HCT116 (cell line): ENCODE data around the gene MAMLD1. TPM values are rescaled to one million over a fixed set of nuclear protein-coding genes. Genes with fewer than 3 reads are reported as not detected.

Source experiments
- ATAC-seq: fragments of 200-7000 bp; cut with Tn5 transposase; 2 replicates; pipeline ENCODE4 v1.9.1; 2020; ENCODE audit warnings: mild to moderate bottlenecking, moderate library complexity
- BruUV-seq: library from RNA; stranded (reverse); fragments of 400-500 nt; replicated peaks from 2 replicates; lab custom pipeline; 2021; lab: Mats Ljungman, UMichigan
- CTCF ChIA-PET: fragments of 300-600 bp; sonication (Branson Sonifier 250); formaldehyde crosslinking; loops from one replicate; lab custom pipeline; 2021; ENCODE audit warnings: antibody characterized with exemption; lab: Charles Lee
- POLR2A ChIA-PET: fragments of 300-600, 350-600 bp; sonication (Branson Sonifier 250); formaldehyde crosslinking; loops from one replicate; lab custom pipeline; 2021; ENCODE audit warnings: antibody characterized with exemption; lab: Charles Lee
- RAD21 ChIA-PET, 2 experiments: fragments of 300-600 bp; sonication (Branson Sonifier 250); formaldehyde crosslinking; loops; one replicate each; lab custom pipeline; 2023; ENCODE audit warnings: low total read pairs in 2 of 2; ENCODE audit not compliant: uncharacterized antibody in 2 of 2, unreplicated experiment in 2 of 2, low non-redundant PET in 1 of 2; lab: Charles Lee
- DNase-seq: peaks from one replicate; pipeline ENCODE4 v3.0.0-alpha.2; 2010; ENCODE audit warnings: low read depth, low spot score
- H2AFZ ChIP-seq: fragments of 200-600 bp; shearing (Covaris generic), sonication (generic); 2 replicates; pipeline ENCODE4 v1.6.1; 2017; ENCODE audit warnings: low read depth, mixed run types, mixed read lengths, antibody characterized with exemption, low read length; ENCODE audit not compliant: poor library complexity, severe bottlenecking
- H3K27ac ChIP-seq: 2 replicates; pipeline ENCODE4 v1.5.1; 2012; ENCODE audit warnings: low read depth, low read length
- H3K27me3 ChIP-seq: fragments of 200-600 bp; sonication (generic); 2 replicates; pipeline ENCODE4 v1.6.1; 2016; ENCODE audit warnings: mixed run types, low read length, mixed read lengths; ENCODE audit not compliant: insufficient read depth
- H3K36me3 ChIP-seq, 2 experiments: fragments of 200-500 bp in 1 of 2; fragments of 200-600 bp in 1 of 2; sonication (Bioruptor generic) in 1 of 2; sonication (generic) in 1 of 2; 2 replicates each; pipeline versions ENCODE4 v1.5.1 to v1.6.1; 2014 to 2016; ENCODE audit warnings: low read length in 2 of 2, inconsistent platforms in 1 of 2, mixed read lengths in 1 of 2, mixed run types in 1 of 2; ENCODE audit not compliant: insufficient read depth in 2 of 2, control insufficient read depth in 1 of 2
- H3K4me1 ChIP-seq, 2 experiments: fragments of 200-600 bp in 1 of 2; sonication (generic) in 1 of 2; 2 replicates each; pipeline versions ENCODE4 v1.5.1 to v1.6.1; 2012 to 2017; ENCODE audit warnings: low read length in 2 of 2, inconsistent platforms in 1 of 2, mild to moderate bottlenecking in 1 of 2, mixed read lengths in 1 of 2, mixed run types in 1 of 2, moderate library complexity in 1 of 2; ENCODE audit not compliant: insufficient read depth in 2 of 2, control insufficient read depth in 1 of 2
- H3K4me2 ChIP-seq: fragments of 200-600 bp; sonication (generic); 2 replicates; pipeline ENCODE4 v1.6.1; 2017; ENCODE audit warnings: mixed run types, low read length, mixed read lengths
- H3K4me3 ChIP-seq, 2 experiments: fragments of 200-600 bp in 1 of 2; sonication (generic) in 1 of 2; replicated peaks in 1 of 2; 2 replicates each; pipeline ENCODE4 v1.5.1; 2011 to 2016; ENCODE audit warnings: low read length in 2 of 2, control low read depth in 1 of 2, low read depth in 1 of 2, mild to moderate bottlenecking in 1 of 2, mixed read lengths in 1 of 2, mixed run types in 1 of 2
- H3K79me2 ChIP-seq: fragments of 200-600 bp; sonication (generic); 2 replicates; pipeline ENCODE4 v1.6.1; 2017; ENCODE audit warnings: mild to moderate bottlenecking, mixed run types, low read length, moderate library complexity, mixed read lengths; ENCODE audit not compliant: insufficient read depth
- H3K9ac ChIP-seq: fragments of 200-600 bp; sonication (generic); 2 replicates; pipeline ENCODE4 v1.6.1; 2016; ENCODE audit warnings: low read length, mixed read lengths
- H3K9me2 ChIP-seq: fragments of 200-600 bp; sonication (generic), shearing (Covaris generic); 2 replicates; pipeline ENCODE4 v1.6.1; 2017; ENCODE audit warnings: mixed run types, mild to moderate bottlenecking, moderate library complexity; ENCODE audit not compliant: insufficient read depth
- H3K9me3 ChIP-seq, 2 experiments: fragments of 200-500 bp in 1 of 2; fragments of 200-600 bp in 1 of 2; sonication (Bioruptor generic) in 1 of 2; sonication (generic) in 1 of 2; 2 replicates each; pipeline ENCODE4 v1.6.1; 2014 to 2017; ENCODE audit warnings: low read length in 2 of 2, mixed read lengths in 2 of 2, inconsistent platforms in 1 of 2, low read depth in 1 of 2, mild to moderate bottlenecking in 1 of 2, mixed run types in 1 of 2, moderate library complexity in 1 of 2; ENCODE audit not compliant: control insufficient read depth in 1 of 2, insufficient read depth in 1 of 2
- H4K20me1 ChIP-seq: fragments of 200-600 bp; sonication (generic), shearing (Covaris generic); 2 replicates; pipeline ENCODE4 v1.6.1; 2017; ENCODE audit warnings: mixed run types, mild to moderate bottlenecking, moderate library complexity; ENCODE audit not compliant: insufficient read depth
- ATF3 ChIP-seq: IDR thresholded peaks from 2 replicates; pipeline ENCODE4 v1.6.1; 2012
- CEBPB ChIP-seq: IDR thresholded peaks from 2 replicates; pipeline ENCODE4 v1.6.1; 2012; ENCODE audit warnings: low read depth
- EZH2 ChIP-seq: fragments of 200-600 bp; sonication (generic); IDR thresholded peaks from 2 replicates; pipeline ENCODE4 v1.6.1; 2017; ENCODE audit warnings: antibody characterized with exemption, mixed run types
- FOSL1 ChIP-seq: IDR thresholded peaks from 2 replicates; pipeline ENCODE4 v1.6.1; 2012; ENCODE audit warnings: low read depth
- MAX ChIP-seq: IDR thresholded peaks from 2 replicates; pipeline ENCODE4 v1.6.1; 2012
- SP1 ChIP-seq: IDR thresholded peaks from 2 replicates; pipeline ENCODE4 v1.6.1; 2012; ENCODE audit warnings: low read depth
- TCF7L2 ChIP-seq: IDR thresholded peaks from 2 replicates; pipeline ENCODE4 v1.7.0; 2011; ENCODE audit warnings: borderline replicate concordance, inconsistent platforms; ENCODE audit not compliant: insufficient read depth, insufficient read length; ENCODE audit errors: extremely low read depth
- ZNF274 ChIP-seq: fragments of 200-500 bp; sonication (Bioruptor generic); IDR thresholded peaks from 2 replicates; pipeline ENCODE4 v1.6.1; 2014; ENCODE audit warnings: mild to moderate bottlenecking, low read depth, low read length, inconsistent platforms
- intact Hi-C: fragments of 100-400 bp; cut with micrococcal nuclease; formaldehyde crosslinking; loops from 2 replicates; pipeline ENCODE4 v1.10.0; 2022
- total RNA-seq: library from RNA; stranded (reverse); gene quantifications from one replicate; pipeline ENCODE4 v1.2.1, GENCODE V29; 2021; ENCODE audit not compliant: unreplicated experiment
- TF ChIP-seq, protein P1 (sequence below): IDR thresholded peaks from 2 replicates; pipeline ENCODE4 v1.6.1; 2011; ENCODE audit warnings: mild to moderate bottlenecking, low read length, moderate library complexity; ENCODE audit not compliant: insufficient replicate concordance; ENCODE audit errors: extremely low read depth

Gene MAMLD1
- total RNA-seq, 1 experiment from 2014 or later = 3.6 TPM

DNA sequence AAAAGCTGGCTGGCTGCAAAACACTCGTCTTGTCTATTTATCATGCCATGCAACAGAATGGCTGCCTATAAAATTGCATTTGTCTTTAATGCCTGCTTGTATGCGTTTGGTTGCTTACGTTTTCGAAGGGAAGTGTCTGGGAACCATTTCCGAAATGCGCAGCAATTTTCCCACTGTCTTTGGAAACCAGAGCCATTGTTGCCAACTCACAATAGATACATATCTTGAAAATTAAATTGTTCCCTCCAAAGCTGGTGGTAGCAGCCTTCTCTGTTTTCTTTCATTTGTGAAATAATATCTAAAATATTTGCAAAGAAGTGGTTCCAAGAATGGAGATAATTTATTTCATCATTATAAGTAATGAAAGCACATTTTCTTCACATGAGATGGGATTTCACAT, 53.4 kb downstream of the MAMLD1 start:
- no peaks in the 10 kb centered on the region for H3K9me3 ChIP-seq
- H3K9ac ChIP-seq = no peak overlapping the region
- peaks cover 0 to 2% of the 10 kb centered on the region in 2 experiments; a peak in 1 of 4 replicates for H3K4me1 ChIP-seq
- intact Hi-C loops = no loop called here
- no peak overlapping the region for H3K27ac ChIP-seq
- no peaks in the 10 kb centered on the region for H3K9me2 ChIP-seq
- H4K20me1 ChIP-seq = no peaks in the 10 kb centered on the region
- H3K4me2 ChIP-seq = no peak overlapping the region
- ATAC-seq (no peak), DNase-seq (no peak)
- TF ChIP-seq ATF3 (no peak), SP1 (no peak), ZNF274 (no peak), TCF7L2 (no peak), EZH2 (no peak), MAX (no peak), FOSL1 (no peak), CEBPB (no peak)
- TF ChIP-seq, protein P1, sequence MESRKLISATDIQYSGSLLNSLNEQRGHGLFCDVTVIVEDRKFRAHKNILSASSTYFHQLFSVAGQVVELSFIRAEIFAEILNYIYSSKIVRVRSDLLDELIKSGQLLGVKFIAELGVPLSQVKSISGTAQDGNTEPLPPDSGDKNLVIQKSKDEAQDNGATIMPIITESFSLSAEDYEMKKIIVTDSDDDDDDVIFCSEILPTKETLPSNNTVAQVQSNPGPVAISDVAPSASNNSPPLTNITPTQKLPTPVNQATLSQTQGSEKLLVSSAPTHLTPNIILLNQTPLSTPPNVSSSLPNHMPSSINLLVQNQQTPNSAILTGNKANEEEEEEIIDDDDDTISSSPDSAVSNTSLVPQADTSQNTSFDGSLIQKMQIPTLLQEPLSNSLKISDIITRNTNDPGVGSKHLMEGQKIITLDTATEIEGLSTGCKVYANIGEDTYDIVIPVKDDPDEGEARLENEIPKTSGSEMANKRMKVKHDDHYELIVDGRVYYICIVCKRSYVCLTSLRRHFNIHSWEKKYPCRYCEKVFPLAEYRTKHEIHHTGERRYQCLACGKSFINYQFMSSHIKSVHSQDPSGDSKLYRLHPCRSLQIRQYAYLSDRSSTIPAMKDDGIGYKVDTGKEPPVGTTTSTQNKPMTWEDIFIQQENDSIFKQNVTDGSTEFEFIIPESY = no peak
- H3K79me2 ChIP-seq = no peaks in the 10 kb centered on the region
- ChIA-PET CTCF (no interaction called here), RAD21 (no interaction called here), POLR2A (no interaction called here)
- no TSS peak for BruUV-seq
- no peaks in the 10 kb centered on the region for H3K27me3 ChIP-seq
- H3K4me3 ChIP-seq = no peak overlapping the region
- H3K36me3 ChIP-seq = no peaks in the 10 kb centered on the region
- no peak overlapping the region for H2AFZ ChIP-seq
